Mesendoderm (in vitro differentiated cells): ENCODE data around the gene RDH11.

Experiments
- DNase-seq: peaks from one replicate; pipeline ENCODE4 v3.0.0; 2013
- H2AK5ac ChIP-seq: 2 replicates; pipeline ENCODE4 v1.6.1; 2013; ENCODE audit warnings: low read length, inconsistent platforms
- H2BK120ac ChIP-seq: 2 replicates; pipeline ENCODE4 v1.6.1; 2013; ENCODE audit warnings: low read depth, mild to moderate bottlenecking, low read length, moderate library complexity, mixed read lengths
- H2BK15ac ChIP-seq: replicated peaks from 2 replicates; pipeline ENCODE4 v1.6.1; 2013; ENCODE audit warnings: low read depth, mild to moderate bottlenecking, moderate library complexity
- H2BK5ac ChIP-seq: 2 replicates; pipeline ENCODE4 v1.6.1; 2013; ENCODE audit warnings: low read length, inconsistent platforms
- H3K18ac ChIP-seq: 2 replicates; pipeline ENCODE4 v1.6.1; 2013; ENCODE audit warnings: mild to moderate bottlenecking, low read length, mixed read lengths
- H3K23ac ChIP-seq: one replicate; pipeline ENCODE4 v1.6.1; 2013; ENCODE audit warnings: low read length
- H3K27ac ChIP-seq: 2 replicates; pipeline ENCODE4 v1.5.1; 2013; ENCODE audit warnings: low read depth, mild to moderate bottlenecking, inconsistent platforms, low read length, moderate library complexity
- H3K27me3 ChIP-seq: 2 replicates; pipeline ENCODE4 v1.6.1; 2013; ENCODE audit warnings: low read length, control low read depth, mild to moderate bottlenecking, inconsistent platforms; ENCODE audit not compliant: insufficient read depth, poor library complexity
- H3K36me3 ChIP-seq: 2 replicates; pipeline ENCODE4 v1.6.1; 2013; ENCODE audit warnings: low read length, inconsistent platforms; ENCODE audit not compliant: control insufficient read depth, insufficient read depth
- H3K4ac ChIP-seq: one replicate; pipeline ENCODE4 v1.6.1; 2013; ENCODE audit warnings: low read depth, mild to moderate bottlenecking, low read length, moderate library complexity
- H3K4me1 ChIP-seq: 2 replicates; pipeline ENCODE4 v1.6.1; 2013; ENCODE audit warnings: low read depth, low read length, inconsistent platforms; ENCODE audit not compliant: control insufficient read depth
- H3K4me2 ChIP-seq: 2 replicates; pipeline ENCODE4 v1.6.1; 2013; ENCODE audit warnings: low read length
- H3K4me3 ChIP-seq: 2 replicates; pipeline ENCODE4 v1.5.1; 2013; ENCODE audit warnings: mild to moderate bottlenecking, low read length
- H3K56ac ChIP-seq: one replicate; pipeline ENCODE4 v1.6.1; 2013; ENCODE audit warnings: low read length
- H3K79me1 ChIP-seq: 2 replicates; pipeline ENCODE4 v1.6.1; 2013; ENCODE audit warnings: low read length, inconsistent platforms
- H3K79me2 ChIP-seq: 2 replicates; pipeline ENCODE4 v1.6.1; 2013; ENCODE audit warnings: mild to moderate bottlenecking, low read length; ENCODE audit not compliant: control insufficient read depth, insufficient read depth
- H3K9ac ChIP-seq: 2 replicates; pipeline ENCODE4 v1.6.1; 2013; ENCODE audit warnings: low read length, inconsistent platforms
- H4K5ac ChIP-seq: one replicate; pipeline ENCODE4 v1.6.1; 2013; ENCODE audit warnings: low read length
- H4K8ac ChIP-seq: one replicate; pipeline ENCODE4 v1.6.1; 2013; ENCODE audit warnings: low read depth, mild to moderate bottlenecking, control low read depth, low read length, moderate library complexity
- WGBS: extraction: QIAGEN DNeasy Blood & Tissue Kit; methylation state at CpG from one replicate; pipeline ENCODE4 v1.1.7; 2013; ENCODE audit warnings: low lambda C conversion rate, missing lambda C conversion rate; ENCODE audit not compliant: insufficient coverage; ENCODE audit errors: extremely low coverage; 5-methylcytosine and 5-hydroxymethylcytosine counted together

RDH11 gene

GRCh38 chr14:67644428-67644827 lies 51.1 kb downstream of the RDH11 start:
- H3K4me1 ChIP-seq: no peaks in the 10 kb centered on the region
- H3K4me3 ChIP-seq: no peak overlapping the region
- no peak overlapping the region for H4K8ac ChIP-seq
- H3K79me2 ChIP-seq: no peaks in the 10 kb centered on the region
- H2BK120ac ChIP-seq: no peak overlapping the region
- no peak overlapping the region for H3K56ac ChIP-seq
- H2AK5ac ChIP-seq: no peak overlapping the region
- H3K23ac ChIP-seq: no peak overlapping the region
- H3K9ac ChIP-seq: no peak overlapping the region
- no peak for DNase-seq
- no peaks in the 10 kb centered on the region for H3K79me1 ChIP-seq
- no peak overlapping the region for H3K4me2 ChIP-seq
- no peak overlapping the region for H2BK5ac ChIP-seq
- H3K27ac ChIP-seq: no peak overlapping the region
- no peak overlapping the region for H2BK15ac ChIP-seq
- H3K4ac ChIP-seq: no peak overlapping the region
- peaks cover 1% of the 10 kb centered on the region for H3K36me3 ChIP-seq
- whole genome bisulfite sequencing: no CpG with 5 or more reads among the region's 2 CpGs
- H3K27me3 ChIP-seq: no peaks in the 10 kb centered on the region
- no peak overlapping the region for H4K5ac ChIP-seq
- H3K18ac ChIP-seq: no peak overlapping the region

- H3K4me3 ChIP-seq: no peak overlapping the region
- H3K4me2 ChIP-seq: no peak overlapping the region
- H2AK5ac ChIP-seq: no peak overlapping the region
- H3K79me1 ChIP-seq: no peaks in the 10 kb centered on the region
- H3K4me1 ChIP-seq: no peaks in the 10 kb centered on the region
- peak; percentile 21 for DNase-seq
- no peak overlapping the region for H3K4ac ChIP-seq
- no peaks in the 10 kb centered on the region for H3K79me2 ChIP-seq
- no peak overlapping the region for H3K23ac ChIP-seq
- no peak overlapping the region for H3K56ac ChIP-seq
- H3K18ac ChIP-seq: no peak overlapping the region
- H4K5ac ChIP-seq: no peak overlapping the region
- H2BK120ac ChIP-seq: no peak overlapping the region
- no peak overlapping the region for H2BK15ac ChIP-seq
- H3K9ac ChIP-seq: no peak overlapping the region
- no peaks in the 10 kb centered on the region for H3K27me3 ChIP-seq
- WGBS: no CpG with 5 or more reads among the region's 1 CpG
- H3K36me3 ChIP-seq: peaks cover 1% of the 10 kb centered on the region
- no peak overlapping the region for H2BK5ac ChIP-seq
- H3K27ac ChIP-seq: no peak overlapping the region
- no peak overlapping the region for H4K8ac ChIP-seq
Measured at GRCh38 chr14:67643713-67644112, 51.9 kb downstream of the RDH11 start.

- Histone ChIP-seq H3K23ac (no peak overlapping the region), H2BK5ac (no peak overlapping the region), H3K4me1 (no peaks in the 10 kb centered on the region), H3K27ac (no peak overlapping the region), H3K4me3 (no peak overlapping the region), H3K36me3 (peaks cover 1% of the 10 kb centered on the region), H3K18ac (no peak overlapping the region), H3K27me3 (no peaks in the 10 kb centered on the region), H4K8ac (no peak overlapping the region), H3K79me2 (no peaks in the 10 kb centered on the region), H2AK5ac (no peak overlapping the region), H3K4ac (no peak overlapping the region), H3K9ac (no peak overlapping the region), H2BK15ac (no peak overlapping the region), H4K5ac (no peak overlapping the region), H3K79me1 (no peaks in the 10 kb centered on the region), H3K56ac (no peak overlapping the region), H3K4me2 (no peak overlapping the region), H2BK120ac (no peak overlapping the region)
- WGBS: no CpG with 5 or more reads among the region's 5 CpGs
- no peak for DNase-seq
Measured at GRCh38 chr14:67641902-67642749, 53.4 kb downstream of the RDH11 start.

- H3K79me2 ChIP-seq: no peaks in the 10 kb centered on the region
- no peak overlapping the region for H4K5ac ChIP-seq
- H3K18ac ChIP-seq: no peak overlapping the region
- H3K27me3 ChIP-seq: no peaks in the 10 kb centered on the region
- no peak overlapping the region for H3K27ac ChIP-seq
- no peaks in the 10 kb centered on the region for H3K36me3 ChIP-seq
- H3K4me2 ChIP-seq: no peak overlapping the region
- H3K4me1 ChIP-seq: no peaks in the 10 kb centered on the region
- no peak overlapping the region for H2BK120ac ChIP-seq
- DNase-seq: no peak
- H2BK15ac ChIP-seq: no peak overlapping the region
- H2BK5ac ChIP-seq: no peak overlapping the region
- H3K4me3 ChIP-seq: no peak overlapping the region
- H3K23ac ChIP-seq: no peak overlapping the region
- no peaks in the 10 kb centered on the region for H3K79me1 ChIP-seq
- no peak overlapping the region for H3K56ac ChIP-seq
- H2AK5ac ChIP-seq: no peak overlapping the region
- no peak overlapping the region for H4K8ac ChIP-seq
- no peak overlapping the region for H3K9ac ChIP-seq
- no CpG with 5 or more reads among the region's 1 CpG for WGBS
- H3K4ac ChIP-seq: no peak overlapping the region
Measured at GRCh38 chr14:67641480-67641879, 54.1 kb downstream of the RDH11 start.

- H3K18ac ChIP-seq: no peak overlapping the region
Measured at GRCh38 chr14:67638642-67639041, 56.9 kb downstream of the RDH11 start.

More at GRCh38 chr14:67638642-67639041, 56.9 kb downstream of the RDH11 start:
- no peak overlapping the region for H4K8ac ChIP-seq
- H2BK5ac ChIP-seq: no peak overlapping the region
- no peak overlapping the region for H3K4me3 ChIP-seq
- H3K79me1 ChIP-seq: no peaks in the 10 kb centered on the region
- no peak overlapping the region for H4K5ac ChIP-seq
- H2AK5ac ChIP-seq: no peak overlapping the region
- H3K56ac ChIP-seq: no peak overlapping the region
- no peak overlapping the region for H2BK15ac ChIP-seq
- DNase-seq: no peak
- H2BK120ac ChIP-seq: no peak overlapping the region
- no peaks in the 10 kb centered on the region for H3K4me1 ChIP-seq
- no peak overlapping the region for H3K27ac ChIP-seq
- no peak overlapping the region for H3K23ac ChIP-seq
- H3K79me2 ChIP-seq: no peaks in the 10 kb centered on the region
- H3K4me2 ChIP-seq: no peak overlapping the region
- no peak overlapping the region for H3K9ac ChIP-seq
- no peaks in the 10 kb centered on the region for H3K27me3 ChIP-seq
- no peak overlapping the region for H3K4ac ChIP-seq
- no CpG with 5 or more reads among the region's 3 CpGs for WGBS
- no peaks in the 10 kb centered on the region for H3K36me3 ChIP-seq
